Ishikawa (cell line): Measurements from ENCODE around the gene TNFSF11.

Experiments used
- CREB1 ChIP-seq: IDR thresholded peaks from 2 replicates; pipeline ENCODE4 v1.6.1; 2012; ENCODE audit warnings: low read depth
- EGR1 ChIP-seq: IDR thresholded peaks from 2 replicates; pipeline ENCODE4 v1.6.1; 2012
- EP300 ChIP-seq: IDR thresholded peaks from 2 replicates; pipeline ENCODE4 v1.6.1; 2012; ENCODE audit warnings: borderline replicate concordance
- FOXM1 ChIP-seq: IDR thresholded peaks from 2 replicates; pipeline ENCODE4 v1.6.1; 2012; ENCODE audit warnings: low read depth, borderline replicate concordance
- MAX ChIP-seq: IDR thresholded peaks from 2 replicates; pipeline ENCODE4 v1.6.1; 2012
- NFIC ChIP-seq: IDR thresholded peaks from 2 replicates; pipeline ENCODE4 v1.6.1; 2012
- RAD21 ChIP-seq: IDR thresholded peaks from 2 replicates; pipeline ENCODE4 v1.6.1; 2012; ENCODE audit warnings: low read depth
- TAF1 ChIP-seq: IDR thresholded peaks from 2 replicates; pipeline ENCODE4 v1.6.1; 2012; ENCODE audit warnings: low read depth, mild to moderate bottlenecking
- TCF12 ChIP-seq: IDR thresholded peaks from 2 replicates; pipeline ENCODE4 v1.6.1; 2012; ENCODE audit warnings: low read depth
- TEAD4 ChIP-seq: IDR thresholded peaks from 2 replicates; pipeline ENCODE4 v1.6.1; 2012
- YY1 ChIP-seq: IDR thresholded peaks from 2 replicates; pipeline ENCODE4 v1.6.1; 2012; ENCODE audit warnings: low read depth
- ZBTB7A ChIP-seq: IDR thresholded peaks from 2 replicates; pipeline ENCODE4 v1.6.1; 2012; ENCODE audit warnings: low read depth
- TF ChIP-seq, protein P1 (sequence below): IDR thresholded peaks from 2 replicates; pipeline ENCODE4 v1.6.1; 2012

DNA sequence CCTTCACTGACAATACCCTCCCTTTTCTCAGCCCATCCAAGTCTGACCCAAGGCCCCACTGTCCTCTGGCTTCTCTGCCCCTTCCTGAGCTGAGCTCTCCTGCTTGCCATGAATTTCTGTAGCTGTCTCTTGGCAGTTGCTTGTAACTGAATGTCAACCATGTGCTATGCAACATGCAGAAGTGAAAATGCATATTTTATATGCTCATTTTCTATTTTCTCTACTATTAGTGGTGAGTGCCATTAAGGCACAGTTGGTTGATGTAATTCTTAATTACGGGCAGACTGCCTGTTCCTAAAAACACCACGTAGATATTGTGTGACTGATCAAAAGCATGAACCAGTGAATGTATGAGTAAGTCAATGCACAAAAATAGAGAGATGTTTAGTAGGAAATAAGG is 29.6 kb downstream of the TNFSF11 start:
- TF ChIP-seq YY1 (no peak), FOXM1 (no peak), CREB1 (no peak), TCF12 (no peak), EP300 (no peak), MAX (no peak), ZBTB7A (no peak), TAF1 (no peak), TEAD4 (no peak), NFIC (no peak), RAD21 (no peak), EGR1 (no peak)
- TF ChIP-seq, protein P1, sequence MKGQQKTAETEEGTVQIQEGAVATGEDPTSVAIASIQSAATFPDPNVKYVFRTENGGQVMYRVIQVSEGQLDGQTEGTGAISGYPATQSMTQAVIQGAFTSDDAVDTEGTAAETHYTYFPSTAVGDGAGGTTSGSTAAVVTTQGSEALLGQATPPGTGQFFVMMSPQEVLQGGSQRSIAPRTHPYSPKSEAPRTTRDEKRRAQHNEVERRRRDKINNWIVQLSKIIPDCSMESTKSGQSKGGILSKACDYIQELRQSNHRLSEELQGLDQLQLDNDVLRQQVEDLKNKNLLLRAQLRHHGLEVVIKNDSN = no peak
